Stimulated activated CD4-positive, alpha-beta T cell treated with anti-CD3 and anti-CD28 coated beads, TNF-alpha, amount 100 ng/mL, for 4 hours (primary cell): ENCODE data around the gene ANAPC1.
A peak's percentile ranks its signal among the peaks of the same experiment; 100 is the strongest.
"Not testable (repeated sequence)": the region's sequence is repeated elsewhere in the genome, so short reads cannot be mapped to it uniquely, and the experiment has no call there.

Experiments used
- DNase-seq, 3 experiments: peaks; one replicate each; pipeline ENCODE4 v3.0.0-alpha.2; 2020; ENCODE audit warnings: low read depth in 3 of 3

Gene ANAPC1, protein sequence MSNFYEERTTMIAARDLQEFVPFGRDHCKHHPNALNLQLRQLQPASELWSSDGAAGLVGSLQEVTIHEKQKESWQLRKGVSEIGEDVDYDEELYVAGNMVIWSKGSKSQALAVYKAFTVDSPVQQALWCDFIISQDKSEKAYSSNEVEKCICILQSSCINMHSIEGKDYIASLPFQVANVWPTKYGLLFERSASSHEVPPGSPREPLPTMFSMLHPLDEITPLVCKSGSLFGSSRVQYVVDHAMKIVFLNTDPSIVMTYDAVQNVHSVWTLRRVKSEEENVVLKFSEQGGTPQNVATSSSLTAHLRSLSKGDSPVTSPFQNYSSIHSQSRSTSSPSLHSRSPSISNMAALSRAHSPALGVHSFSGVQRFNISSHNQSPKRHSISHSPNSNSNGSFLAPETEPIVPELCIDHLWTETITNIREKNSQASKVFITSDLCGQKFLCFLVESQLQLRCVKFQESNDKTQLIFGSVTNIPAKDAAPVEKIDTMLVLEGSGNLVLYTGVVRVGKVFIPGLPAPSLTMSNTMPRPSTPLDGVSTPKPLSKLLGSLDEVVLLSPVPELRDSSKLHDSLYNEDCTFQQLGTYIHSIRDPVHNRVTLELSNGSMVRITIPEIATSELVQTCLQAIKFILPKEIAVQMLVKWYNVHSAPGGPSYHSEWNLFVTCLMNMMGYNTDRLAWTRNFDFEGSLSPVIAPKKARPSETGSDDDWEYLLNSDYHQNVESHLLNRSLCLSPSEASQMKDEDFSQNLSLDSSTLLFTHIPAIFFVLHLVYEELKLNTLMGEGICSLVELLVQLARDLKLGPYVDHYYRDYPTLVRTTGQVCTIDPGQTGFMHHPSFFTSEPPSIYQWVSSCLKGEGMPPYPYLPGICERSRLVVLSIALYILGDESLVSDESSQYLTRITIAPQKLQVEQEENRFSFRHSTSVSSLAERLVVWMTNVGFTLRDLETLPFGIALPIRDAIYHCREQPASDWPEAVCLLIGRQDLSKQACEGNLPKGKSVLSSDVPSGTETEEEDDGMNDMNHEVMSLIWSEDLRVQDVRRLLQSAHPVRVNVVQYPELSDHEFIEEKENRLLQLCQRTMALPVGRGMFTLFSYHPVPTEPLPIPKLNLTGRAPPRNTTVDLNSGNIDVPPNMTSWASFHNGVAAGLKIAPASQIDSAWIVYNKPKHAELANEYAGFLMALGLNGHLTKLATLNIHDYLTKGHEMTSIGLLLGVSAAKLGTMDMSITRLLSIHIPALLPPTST (N-terminal part only)

DNA sequence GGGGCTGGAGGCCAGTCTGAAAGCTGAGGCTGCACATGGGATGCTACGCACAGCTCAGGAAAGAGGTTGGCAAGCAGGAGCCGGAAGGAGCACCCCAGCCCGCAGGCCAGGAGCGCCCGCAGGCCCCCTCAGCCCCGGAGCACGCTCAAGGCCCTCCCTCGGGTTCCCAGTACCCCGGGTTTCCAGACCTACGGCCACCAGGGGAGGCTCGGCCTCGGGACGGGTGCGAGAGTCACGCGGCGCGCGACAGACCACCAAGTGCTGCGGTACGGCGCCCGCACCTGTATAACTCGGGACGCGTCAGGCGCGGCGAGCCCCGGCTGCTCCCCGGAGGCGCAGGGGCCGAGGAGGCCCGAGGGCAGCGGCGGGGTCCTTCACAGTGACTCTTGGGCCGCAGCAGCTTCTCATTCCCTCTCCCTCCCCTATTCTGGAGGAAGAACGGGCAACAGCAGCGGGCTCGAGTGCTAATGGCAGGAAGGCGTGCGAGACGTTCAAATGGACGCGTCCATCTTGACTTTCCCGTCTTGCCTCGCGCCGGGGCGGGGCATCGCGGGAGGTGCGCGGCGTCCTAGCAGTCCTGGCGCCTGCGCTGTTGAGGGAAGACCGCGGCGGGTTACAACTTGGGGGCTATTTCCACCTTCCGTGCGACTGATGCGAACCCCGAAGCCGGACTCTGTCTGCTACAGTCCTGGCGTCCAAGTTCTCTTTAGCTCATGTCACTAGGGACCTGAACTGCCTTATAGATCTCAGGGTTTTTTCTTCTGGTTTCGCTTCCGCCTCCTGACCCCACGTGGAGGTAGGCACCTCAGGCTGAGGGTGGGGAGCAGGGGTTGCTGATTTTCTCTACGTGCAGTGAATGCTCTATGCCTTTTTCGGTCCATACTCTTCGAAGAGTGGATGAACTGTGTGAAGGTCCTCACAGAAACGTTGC lies at the start of gene ANAPC1:
Gene ANAPC1, minus strand, starts transcription at position 533 of the 931 bp plus-strand sequence. CDS start 3,368 bp downstream, outside the sequence.
- peak; percentile 72 to 76 (median 75) for DNase-seq

DNA sequence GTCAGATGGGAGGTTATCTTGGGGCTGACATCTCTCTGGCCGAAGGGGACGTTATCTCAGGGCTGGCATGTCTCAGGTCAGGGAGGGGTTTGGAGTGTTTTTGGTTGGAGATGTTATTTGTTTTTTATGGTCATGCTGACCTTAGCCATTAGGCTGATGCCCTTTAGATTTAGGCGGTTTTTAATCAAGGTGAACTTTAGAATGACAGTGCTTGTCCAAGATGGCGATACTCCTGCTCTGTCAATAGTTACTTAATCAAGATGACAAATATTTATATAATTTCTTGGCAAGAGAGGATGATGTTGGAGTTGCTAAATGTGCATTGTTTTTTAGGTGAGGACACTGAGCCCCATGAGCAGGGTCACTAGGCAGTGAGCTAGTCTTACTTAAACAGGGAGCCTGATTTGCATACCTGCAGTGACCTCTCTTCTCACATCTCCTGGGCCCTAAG lies 48.9 kb upstream of the ANAPC1 start:
- DNase-seq = no peak

DNA sequence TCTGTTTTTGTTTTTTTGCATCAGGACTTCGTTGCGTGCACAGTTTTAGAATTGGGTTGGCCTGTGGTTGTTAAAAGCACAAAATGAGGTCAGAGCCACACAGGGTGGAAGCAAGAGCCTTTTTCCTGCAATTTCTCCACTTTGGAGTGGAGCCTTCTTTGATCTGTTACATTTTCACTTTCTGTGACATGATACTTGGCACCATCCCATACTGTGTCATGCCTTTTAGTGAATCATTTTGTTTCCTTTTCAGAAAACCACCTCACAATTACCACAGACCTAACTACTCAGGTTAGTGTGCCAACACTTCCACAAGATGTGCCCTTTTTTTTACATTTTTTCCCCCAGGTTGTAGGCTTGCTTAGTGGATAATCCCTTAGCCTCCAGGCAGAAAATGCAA lies 46.9 kb upstream of the ANAPC1 start:
- DNase-seq = no peak

GRCh38 chr2:111930409-111930808 lies 46.4 kb upstream of the ANAPC1 start:
- DNase-seq = no peak

DNA sequence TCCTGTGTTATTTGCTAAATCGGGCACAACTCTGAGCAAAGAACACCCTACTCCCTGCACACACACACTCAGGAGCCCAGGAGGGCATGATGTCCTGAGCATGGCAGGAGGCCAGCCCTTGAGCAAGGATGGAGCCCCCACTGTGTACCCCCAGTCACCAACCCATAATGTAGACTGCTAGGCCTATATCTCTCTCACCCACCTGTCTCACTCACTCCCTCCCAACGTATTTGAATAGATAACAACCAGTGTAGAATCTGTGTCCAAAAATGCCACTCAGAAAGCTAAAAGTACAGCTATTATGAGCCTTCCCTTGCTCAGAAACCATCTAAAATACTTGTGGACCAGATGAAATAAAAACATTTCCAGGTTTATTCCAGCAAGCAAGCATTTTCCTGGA lies 43.7 kb upstream of the ANAPC1 start:
- no peak for DNase-seq

- no peak for DNase-seq
Measured at GRCh38 chr2:111924617-111925107, 40.7 kb upstream of the ANAPC1 start.

- no peak for DNase-seq
Measured at GRCh38 chr2:111923276-111923804, 39.3 kb upstream of the ANAPC1 start.

- DNase-seq = no peak
Measured at GRCh38 chr2:111919794-111920608, 36.0 kb upstream of the ANAPC1 start.

- DNase-seq = no peak
Measured at GRCh38 chr2:111919365-111919764, 35.4 kb upstream of the ANAPC1 start.

DNA sequence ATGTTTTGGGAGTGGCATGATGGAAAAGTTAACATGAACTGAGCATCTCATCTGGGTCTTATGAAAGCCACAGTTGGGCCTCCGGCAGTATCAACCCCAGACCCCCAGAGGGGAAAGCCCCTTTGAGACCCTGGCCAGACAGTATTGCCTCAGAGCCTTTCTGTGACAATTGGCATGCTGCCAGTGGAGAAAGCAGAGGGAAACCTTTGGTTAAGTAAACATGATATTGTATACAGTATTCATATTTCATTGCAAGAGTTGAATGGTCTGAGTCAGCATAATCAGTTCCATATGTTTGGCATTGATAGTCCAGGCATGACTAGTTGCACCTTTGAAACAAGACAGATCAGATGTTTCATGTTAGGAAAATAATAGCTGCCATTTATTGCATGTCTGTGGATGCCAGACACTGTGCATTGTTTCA lies 34.4 kb upstream of the ANAPC1 start:
- no peak for DNase-seq

GRCh38 chr2:111917106-111917505 lies 33.1 kb upstream of the ANAPC1 start:
- DNase-seq = no peak

DNA sequence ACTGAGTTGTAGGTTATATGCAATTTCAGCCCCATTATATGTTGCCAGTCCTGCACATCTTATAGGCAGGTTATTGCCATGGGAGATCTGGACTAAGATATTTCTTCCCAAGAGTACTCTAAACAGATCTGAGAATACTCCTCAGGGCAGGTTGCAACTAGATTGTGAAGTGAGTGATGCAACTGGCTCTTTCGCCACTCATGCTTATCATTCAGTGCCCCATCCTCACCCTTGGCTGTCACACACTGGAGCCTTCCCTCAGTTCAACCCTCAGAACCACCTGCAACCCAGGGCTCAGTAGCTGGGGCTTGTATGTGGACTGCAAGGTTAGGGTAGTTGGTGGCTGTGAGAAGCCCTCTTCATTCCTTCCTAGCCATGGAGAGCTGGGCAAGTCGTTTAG lies 28.6 kb upstream of the ANAPC1 start:
- no peak for DNase-seq

- not testable (repeated sequence) for DNase-seq
Measured at GRCh38 chr2:111911295-111911977, 27.4 kb upstream of the ANAPC1 start.

- DNase-seq = no peak
Measured at GRCh38 chr2:111910609-111911277, 26.8 kb upstream of the ANAPC1 start.

DNA sequence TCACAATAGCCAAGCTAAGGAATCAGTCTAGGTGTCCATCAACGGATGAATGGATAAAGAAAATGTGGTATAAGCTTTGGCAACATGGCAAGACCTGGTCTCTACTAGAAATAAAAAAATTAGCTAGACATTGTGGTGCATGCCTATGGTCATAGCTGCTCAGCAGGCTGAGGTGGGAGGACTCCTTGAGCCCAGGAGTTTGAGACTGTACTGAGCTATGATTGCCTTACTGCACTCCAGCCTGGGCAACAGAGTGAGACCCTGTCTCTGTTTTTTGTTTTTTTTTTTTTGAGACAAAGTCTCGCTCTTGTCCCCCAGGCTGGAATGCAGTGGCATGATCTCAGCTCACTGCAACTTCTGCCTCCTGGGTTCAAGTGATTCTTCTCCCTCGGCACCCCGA lies 26.0 kb upstream of the ANAPC1 start:
- not testable (repeated sequence) for DNase-seq

GRCh38 chr2:111909079-111909478 lies 25.1 kb upstream of the ANAPC1 start:
- no peak for DNase-seq

GRCh38 chr2:111908578-111908977 lies 24.6 kb upstream of the ANAPC1 start:
- no peak for DNase-seq
